Ishikawa (cell line): ENCODE data around the gene MGAT5B.

ENCODE experiments used
- CEBPB ChIP-seq: IDR thresholded peaks from 2 replicates; pipeline ENCODE4 v1.6.1; 2012
- CREB1 ChIP-seq: IDR thresholded peaks from 2 replicates; pipeline ENCODE4 v1.6.1; 2012; ENCODE audit warnings: low read depth
- EGR1 ChIP-seq: IDR thresholded peaks from 2 replicates; pipeline ENCODE4 v1.6.1; 2012
- EP300 ChIP-seq: IDR thresholded peaks from 2 replicates; pipeline ENCODE4 v1.6.1; 2012; ENCODE audit warnings: borderline replicate concordance
- FOXM1 ChIP-seq: IDR thresholded peaks from 2 replicates; pipeline ENCODE4 v1.6.1; 2012; ENCODE audit warnings: low read depth, borderline replicate concordance
- NFIC ChIP-seq: IDR thresholded peaks from 2 replicates; pipeline ENCODE4 v1.6.1; 2012
- RAD21 ChIP-seq: IDR thresholded peaks from 2 replicates; pipeline ENCODE4 v1.6.1; 2012; ENCODE audit warnings: low read depth
- TAF1 ChIP-seq: IDR thresholded peaks from 2 replicates; pipeline ENCODE4 v1.6.1; 2012; ENCODE audit warnings: low read depth, mild to moderate bottlenecking
- TCF12 ChIP-seq: IDR thresholded peaks from 2 replicates; pipeline ENCODE4 v1.6.1; 2012; ENCODE audit warnings: low read depth
- TEAD4 ChIP-seq: IDR thresholded peaks from 2 replicates; pipeline ENCODE4 v1.6.1; 2012
- ZBTB7A ChIP-seq: IDR thresholded peaks from 2 replicates; pipeline ENCODE4 v1.6.1; 2012; ENCODE audit warnings: low read depth
- TF ChIP-seq, protein P1 (sequence below): IDR thresholded peaks from 2 replicates; pipeline ENCODE4 v1.6.1; 2012
- TF ChIP-seq, protein P2 (sequence below): IDR thresholded peaks from 2 replicates; pipeline ENCODE4 v1.6.1; 2012

DNA sequence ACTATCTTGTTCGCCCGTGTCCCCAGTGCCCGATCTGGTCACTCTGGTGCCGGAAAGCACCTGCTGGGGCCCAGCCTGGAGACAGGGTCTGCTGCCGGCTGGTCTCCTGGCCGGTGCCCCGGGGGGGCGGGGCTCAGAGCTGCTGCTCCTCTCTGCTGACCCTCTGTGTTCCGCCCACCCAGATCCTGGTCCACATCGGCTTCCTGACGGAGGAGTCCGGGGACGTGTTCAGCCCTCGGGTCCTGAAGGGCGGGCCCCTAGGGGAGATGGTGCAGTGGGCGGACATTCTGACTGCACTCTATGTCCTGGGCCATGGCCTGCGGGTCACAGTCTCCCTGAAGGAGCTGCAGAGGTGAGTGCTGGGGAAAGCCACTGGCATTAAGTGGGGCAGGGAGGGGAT, 37.6 kb downstream of the MGAT5B start:
- TF ChIP-seq EGR1, result no peak
- no peak for TF ChIP-seq RAD21
- no peak for TF ChIP-seq NFIC
- no peak for TF ChIP-seq CREB1
- no peak for TF ChIP-seq TCF12
- TF ChIP-seq EP300, result no peak
- TF ChIP-seq ZBTB7A, result no peak
- TF ChIP-seq TEAD4, result no peak
- TF ChIP-seq, protein P1, sequence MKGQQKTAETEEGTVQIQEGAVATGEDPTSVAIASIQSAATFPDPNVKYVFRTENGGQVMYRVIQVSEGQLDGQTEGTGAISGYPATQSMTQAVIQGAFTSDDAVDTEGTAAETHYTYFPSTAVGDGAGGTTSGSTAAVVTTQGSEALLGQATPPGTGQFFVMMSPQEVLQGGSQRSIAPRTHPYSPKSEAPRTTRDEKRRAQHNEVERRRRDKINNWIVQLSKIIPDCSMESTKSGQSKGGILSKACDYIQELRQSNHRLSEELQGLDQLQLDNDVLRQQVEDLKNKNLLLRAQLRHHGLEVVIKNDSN, result no peak
- TF ChIP-seq TAF1, result no peak
- TF ChIP-seq, protein P2, sequence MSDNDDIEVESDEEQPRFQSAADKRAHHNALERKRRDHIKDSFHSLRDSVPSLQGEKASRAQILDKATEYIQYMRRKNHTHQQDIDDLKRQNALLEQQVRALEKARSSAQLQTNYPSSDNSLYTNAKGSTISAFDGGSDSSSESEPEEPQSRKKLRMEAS, result no peak
- no peak for TF ChIP-seq CEBPB
- TF ChIP-seq FOXM1, result no peak
